ENCODE measurements around the gene SLC7A1.

- TF ChIP-seq CTCF (IDR thresholded peaks at IDR 0.05 in 8 of 11, conservative IDR thresholded peaks at IDR 0.05 in 3 of 11), result no peak
- no peak for TF ChIP-seq POLR2A (IDR thresholded peaks at IDR 0.05)
Observed at GRCh38 chr13:29593605-29594297, 1.7 kb downstream of the SLC7A1 start.

All from spleen (tissue), 7 donors.